Glomerular endothelial cell (primary cell): ENCODE results near the gene GNA15. TPM values are rescaled to one million over a fixed set of nuclear protein-coding genes. Genes with fewer than 3 reads are reported as not detected.
"Not testable (repeated sequence)": the region's sequence is repeated elsewhere in the genome, so short reads cannot be mapped to it uniquely, and the experiment has no call there.

Experiments
- DNase-seq: peaks from one replicate; pipeline ENCODE4 v3.0.0-alpha.2; 2011; ENCODE audit warnings: low read depth, low spot score; ENCODE audit errors: extremely low read depth
- total RNA-seq: library from RNA; depleted of rRNA; stranded (reverse); fragments of >200 nt; gene quantifications from 2 replicates; pipeline ENCODE4 v1.2.3, GENCODE V29; 2015

GNA15 gene
- total RNA-seq, 1 donor from 2014 or later = 0.06 TPM

DNA sequence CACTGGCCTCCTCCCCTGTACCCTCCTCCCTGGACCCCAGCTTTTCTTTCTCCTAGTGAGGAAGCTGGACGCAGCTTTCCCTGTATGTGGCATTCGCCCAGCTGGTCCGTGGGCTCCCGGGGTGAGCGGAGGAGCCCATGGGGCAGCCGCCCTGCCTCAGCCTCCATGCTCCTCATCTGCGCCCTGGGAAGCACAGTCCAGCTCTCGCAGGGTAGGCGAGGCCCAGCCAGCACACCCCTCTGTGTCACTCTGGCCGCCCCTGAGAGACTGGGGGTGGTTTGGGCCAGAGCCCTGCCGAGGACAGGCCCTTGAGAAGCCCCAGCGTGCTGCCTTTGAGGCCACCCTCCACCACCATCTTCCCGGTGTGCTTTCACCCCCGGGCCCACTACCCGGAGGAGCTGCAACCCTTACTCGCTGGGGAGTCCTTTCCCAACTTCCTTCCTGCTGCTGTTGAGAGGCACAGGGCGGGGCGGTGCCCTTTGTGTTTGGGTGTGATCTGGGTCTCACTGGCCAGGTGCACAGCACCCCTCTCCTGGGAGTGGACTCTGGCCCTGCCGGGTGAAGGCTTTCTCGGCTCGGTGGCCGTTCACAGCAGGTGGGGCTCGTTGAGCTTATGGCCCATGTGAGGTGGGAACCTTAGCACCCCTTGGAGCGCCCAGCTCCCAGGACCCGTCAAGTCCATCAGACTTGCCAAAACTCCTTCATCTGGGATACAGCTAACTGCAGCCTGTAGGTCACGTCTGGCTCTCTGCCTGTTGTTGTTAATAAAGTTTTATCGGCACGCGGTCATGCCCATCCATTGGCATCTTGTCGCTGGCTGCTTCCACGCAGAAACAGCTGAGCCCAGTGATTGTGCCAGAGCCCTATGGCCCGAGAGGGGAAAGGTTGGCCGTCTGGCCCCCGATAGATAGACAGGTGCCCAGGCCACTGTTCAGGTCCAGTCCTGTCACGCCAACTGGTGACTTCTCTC is 53.1 kb downstream of the GNA15 start:
- DNase-seq = no peak

- no peak for DNase-seq
Measured at GRCh38 chr19:3189702-3190469, 54.1 kb downstream of the GNA15 start.

DNA sequence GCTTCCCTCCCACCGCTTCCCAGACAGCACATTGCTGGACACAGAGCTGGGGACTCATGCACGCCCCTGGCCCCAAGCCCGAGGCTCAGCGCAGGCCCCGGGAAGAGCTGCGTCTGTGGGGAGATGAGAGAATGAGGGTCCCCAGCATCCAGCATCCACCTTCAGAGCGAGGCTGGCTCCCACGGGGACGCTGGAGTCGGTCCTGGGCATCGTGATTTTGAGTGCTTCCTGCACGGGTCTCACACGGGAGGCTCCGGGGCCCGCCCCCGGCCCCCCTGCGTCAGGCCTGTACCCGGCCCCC is 54.6 kb downstream of the GNA15 start:
- DNase-seq = no peak

DNA sequence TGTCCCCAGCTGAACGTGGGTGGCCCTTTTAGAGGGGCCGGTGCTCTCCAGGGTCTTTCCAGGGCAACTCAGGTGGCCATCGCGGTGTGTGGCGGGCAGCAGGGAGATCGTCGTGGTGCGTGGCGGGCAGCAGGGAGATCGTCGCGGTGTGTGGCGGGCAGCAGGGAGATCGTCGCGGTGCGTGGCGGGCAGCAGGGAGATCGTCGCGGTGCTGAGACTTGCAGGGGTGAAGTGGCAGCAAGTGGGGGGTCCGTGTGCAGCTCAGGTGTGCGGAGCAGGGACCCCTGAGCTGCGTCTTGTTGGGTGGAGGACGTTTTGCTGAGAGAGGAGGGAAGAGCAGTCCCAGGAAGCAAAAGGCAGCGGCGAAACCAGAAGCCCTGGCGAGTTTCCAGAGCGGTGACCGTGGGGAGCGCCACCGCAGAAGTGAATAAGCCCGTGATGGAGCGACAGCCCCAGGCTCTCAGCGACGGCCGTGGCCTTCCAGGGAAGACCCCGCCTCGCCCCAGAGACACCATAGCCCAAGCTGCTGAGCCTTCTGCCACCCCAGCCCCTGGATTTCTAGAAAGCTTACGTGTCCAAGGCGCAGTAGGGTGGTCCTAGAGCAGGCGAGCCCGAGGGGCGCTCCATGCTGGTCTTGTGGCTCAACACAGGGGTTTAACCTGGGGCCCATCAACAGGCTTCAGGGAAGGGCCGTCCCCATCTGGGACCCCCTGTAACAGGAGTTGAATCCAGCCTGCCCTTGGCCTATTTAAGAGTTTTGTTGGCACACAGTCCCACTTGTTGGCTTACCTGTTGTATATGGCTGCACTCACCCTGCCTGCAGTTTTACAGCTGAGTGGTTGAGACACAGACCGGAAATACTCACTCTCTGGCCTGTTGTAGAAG is 55.3 kb downstream of the GNA15 start:
- no peak for DNase-seq

DNA sequence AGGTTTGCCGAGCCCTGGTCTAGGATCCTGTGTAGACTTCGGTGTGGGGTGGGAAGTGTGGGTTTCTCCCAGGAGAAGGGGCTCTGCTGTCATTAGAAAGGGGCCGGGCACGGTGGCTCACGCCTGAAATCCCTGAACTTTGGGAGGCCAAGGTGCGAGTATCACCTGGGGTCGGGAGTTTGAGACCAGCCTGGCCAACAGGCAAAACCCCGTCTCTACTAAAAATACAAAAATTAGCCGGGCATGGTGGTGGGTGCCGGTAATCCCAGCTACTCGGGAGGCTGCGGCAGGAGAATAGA is 55.9 kb downstream of the GNA15 start:
- DNase-seq = not testable (repeated sequence)

- no peak for DNase-seq
Measured at GRCh38 chr19:3192228-3192635, 56.4 kb downstream of the GNA15 start.

GRCh38 chr19:3192684-3193083 is 56.9 kb downstream of the GNA15 start:
- DNase-seq = no peak

DNA sequence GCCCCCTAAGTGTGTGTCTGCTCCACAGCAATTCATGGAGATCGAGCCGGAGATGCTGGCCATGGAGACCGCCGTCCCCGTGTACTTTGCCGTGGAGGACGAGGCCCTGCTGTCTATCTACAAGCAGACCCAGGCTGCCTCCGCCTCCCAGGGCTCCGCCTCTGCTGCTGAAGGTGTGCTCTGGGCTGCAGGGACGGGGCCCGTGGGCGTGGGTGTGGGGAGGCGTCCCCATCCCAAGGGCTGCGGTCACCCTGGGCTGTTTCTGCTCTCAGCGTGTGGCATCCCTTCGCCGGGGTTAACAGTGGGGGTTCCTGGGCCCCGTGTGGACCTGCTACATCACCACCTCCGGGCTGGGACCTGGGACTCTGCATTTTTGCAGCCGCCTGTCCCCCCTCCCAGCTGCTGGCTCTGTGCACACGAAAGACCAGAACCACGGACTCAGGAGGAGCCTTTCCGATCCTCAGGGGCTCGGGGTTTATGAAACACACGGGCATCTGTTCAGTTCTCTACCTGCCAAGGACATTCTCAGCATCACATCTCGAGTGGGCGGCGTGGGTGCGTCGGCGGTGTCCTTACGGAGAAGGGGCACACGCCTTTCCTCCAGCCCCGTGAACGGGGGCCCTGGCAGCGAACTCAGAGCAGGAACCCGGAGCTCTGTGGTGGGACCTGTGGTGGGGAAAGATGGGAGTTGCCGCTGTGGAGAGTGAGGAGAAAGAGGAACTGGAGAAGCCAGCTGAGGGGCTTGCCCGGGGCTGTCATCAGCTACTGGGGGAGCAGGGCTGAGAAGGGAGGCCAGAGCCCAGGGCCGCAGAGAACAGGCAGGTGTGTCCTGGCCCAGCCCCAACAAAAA is 57.6 kb downstream of the GNA15 start:
- DNase-seq = no peak

GRCh38 chr19:3194106-3195087 is 58.6 kb downstream of the GNA15 start:
- no peak for DNase-seq

DNA sequence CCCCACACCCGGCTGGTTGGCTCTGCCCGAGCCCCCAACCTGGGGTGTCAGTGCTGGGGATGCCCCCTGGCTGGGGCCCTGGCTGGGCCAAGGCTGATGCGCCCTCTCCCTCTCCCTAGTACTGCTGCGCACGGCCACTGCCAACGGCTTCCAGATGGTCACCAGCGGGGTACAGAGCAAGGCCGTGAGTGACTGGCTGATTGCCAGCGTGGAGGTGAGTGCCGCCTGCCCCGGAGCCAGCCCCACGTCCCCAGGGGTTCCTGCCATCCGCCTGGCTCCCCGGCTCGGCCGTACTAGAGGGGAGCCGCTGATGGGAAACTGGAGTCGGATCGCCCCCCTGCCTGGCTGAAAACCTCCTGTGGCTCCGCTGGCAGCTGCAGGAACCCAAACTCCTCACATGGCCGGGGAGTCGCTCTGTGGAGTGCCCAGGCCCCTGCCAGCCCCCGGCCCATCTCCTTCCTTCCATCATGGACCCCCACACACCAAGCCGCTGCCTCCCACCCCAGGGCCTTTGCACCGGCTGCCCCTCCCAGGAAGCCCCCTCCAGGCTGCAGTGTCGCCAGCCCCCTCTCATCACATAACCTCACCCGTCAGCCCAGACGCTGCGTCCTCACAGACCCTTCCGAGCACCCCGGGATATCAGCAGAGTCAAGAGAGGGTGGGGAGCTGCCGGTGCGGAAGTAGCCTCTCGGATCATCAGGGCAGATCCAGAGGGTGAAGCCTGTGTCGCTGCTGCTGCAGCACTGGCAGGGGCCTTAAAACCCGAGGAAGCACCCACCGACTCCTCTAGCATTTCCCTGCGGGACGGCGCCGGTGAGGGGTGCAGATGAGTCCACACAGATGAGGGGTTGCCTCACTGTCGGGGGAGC is 60.5 kb downstream of the GNA15 start:
- no peak for DNase-seq

DNA sequence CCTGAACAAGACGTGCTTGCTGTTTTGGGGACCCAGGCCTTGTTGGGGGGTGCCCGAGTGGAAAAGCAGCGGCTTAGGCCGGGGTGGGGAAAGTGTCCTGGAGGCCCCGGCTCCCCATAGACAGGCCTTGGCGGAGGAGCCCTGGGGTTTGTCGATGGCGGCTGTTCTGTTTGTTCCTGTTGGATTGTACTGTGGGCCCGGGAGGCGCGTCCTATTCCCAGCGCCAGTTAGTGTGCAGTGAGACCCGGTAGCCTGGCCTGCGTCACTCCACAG is 61.0 kb downstream of the GNA15 start:
- DNase-seq = no peak

DNA sequence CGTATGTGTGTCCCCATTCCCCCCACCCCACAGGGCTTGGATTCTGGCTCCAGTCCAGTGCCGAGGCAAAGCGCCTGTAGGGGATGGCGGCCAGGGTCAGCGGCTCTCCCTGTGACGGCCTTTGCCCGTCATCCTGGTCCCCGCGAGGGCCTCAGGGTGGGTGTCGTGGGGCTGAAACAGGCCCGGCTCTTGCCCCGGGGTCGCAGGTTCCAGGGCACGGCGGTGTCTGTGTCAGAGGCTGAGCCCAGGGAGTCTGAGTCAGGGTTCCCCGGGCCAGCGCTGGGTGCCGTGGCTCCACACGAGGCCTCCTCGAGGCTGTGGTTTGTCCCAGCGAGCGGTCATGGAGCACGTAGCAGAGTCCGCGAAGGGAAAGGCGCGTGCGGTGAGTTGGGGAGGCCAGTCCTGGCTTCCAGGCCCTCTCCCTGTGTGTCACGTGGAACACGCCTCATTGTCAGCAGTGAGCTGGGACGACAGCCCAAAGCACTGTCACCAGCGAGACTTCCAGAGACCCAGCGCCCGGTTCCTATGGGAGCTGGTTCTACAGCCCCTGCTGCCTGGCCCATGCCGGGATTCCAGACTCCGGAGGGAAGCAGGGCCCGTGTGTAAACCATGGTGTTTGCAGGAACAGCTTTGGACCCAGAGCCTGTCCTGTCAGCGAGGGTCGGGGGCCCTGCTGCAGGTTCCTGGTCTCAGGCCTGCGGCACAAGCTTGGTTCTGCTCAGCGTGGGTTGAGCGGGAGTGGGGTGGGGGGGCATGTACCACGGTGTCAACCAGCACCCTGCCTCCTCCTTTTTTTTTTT is 63.3 kb downstream of the GNA15 start:
- no peak for DNase-seq

GRCh38 chr19:3201072-3201700 is 65.4 kb downstream of the GNA15 start:
- no peak for DNase-seq

DNA sequence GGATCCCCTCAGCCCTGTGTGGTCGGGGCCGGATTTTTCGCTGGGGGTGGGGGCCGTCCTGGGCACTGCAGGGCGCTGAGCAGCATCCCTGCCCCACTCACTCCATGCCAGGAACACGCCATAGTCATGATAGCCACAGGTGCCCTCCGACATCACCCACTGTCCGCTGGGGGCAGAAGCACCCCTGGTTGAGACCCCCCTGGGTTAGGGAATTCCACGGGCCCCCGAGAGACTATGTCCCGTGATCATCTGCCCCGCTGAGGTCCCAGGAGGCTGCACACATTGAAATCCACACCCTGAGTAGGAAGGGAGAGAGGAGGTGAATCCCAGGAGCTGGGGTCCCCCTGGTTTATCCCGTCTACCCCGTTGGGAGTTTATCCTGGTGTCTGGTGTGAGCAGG is 66.1 kb downstream of the GNA15 start:
- DNase-seq = no peak

DNA sequence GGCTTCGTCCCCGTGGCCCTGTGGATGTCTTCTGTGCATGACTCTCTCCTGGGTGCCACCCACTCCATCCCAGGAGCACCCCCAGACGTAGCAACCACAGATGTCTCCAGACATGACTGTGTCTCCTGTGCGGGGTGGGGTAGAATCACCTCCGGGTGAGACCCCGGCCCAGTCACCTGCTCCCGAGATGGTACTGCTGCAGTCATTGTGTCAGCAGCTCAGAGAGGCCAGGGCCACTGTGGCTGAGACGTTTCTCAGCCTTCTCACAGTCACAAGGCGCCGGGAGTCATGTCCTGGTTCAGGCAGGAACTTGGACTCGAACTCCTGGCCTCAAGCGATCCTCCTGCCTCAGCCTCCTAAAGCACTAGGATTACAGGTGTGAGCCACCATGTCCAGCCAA is 66.5 kb downstream of the GNA15 start:
- DNase-seq = no peak

DNA sequence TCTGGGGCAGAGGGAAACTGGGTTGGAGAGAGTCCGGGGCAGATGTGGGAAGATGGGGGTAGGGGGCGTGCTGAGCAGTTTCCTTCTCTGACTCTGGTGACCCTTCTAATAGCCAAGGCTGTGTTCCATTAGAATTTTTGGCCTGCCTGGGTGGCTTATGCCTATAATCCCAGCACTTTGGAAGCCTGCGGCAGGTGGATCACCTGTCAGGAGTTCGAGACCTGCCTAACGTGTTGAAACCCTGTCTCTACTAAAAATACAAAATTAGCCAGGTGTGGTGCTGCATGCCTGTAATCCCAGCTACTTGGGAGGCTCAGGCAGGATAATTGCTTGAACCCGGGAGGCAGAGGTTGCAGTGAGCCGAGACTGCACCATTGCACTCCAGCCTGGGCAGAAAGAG is 67.1 kb downstream of the GNA15 start:
- DNase-seq = not testable (repeated sequence)
